GM19238 (cell line): ENCODE results near the gene TMEM126A.
"Not testable (repeated sequence)": the region's sequence is repeated elsewhere in the genome, so short reads cannot be mapped to it uniquely, and the experiment has no call there.

Experiments
- DNase-seq: peaks from one replicate; pipeline ENCODE4 v3.0.0; 2011; ENCODE audit warnings: low spot score; ENCODE audit not compliant: insufficient read length

TMEM126A gene

GRCh38 chr11:85658180-85658579 lies 10.4 kb downstream of the TMEM126A start:
- DNase-seq, result no peak

- DNase-seq, result no peak
Measured at GRCh38 chr11:85661972-85662664, 14.4 kb downstream of the TMEM126A start.

GRCh38 chr11:85663080-85663752 lies 15.4 kb downstream of the TMEM126A start:
- DNase-seq, result no peak

- peak; percentile 56 for DNase-seq
Measured at GRCh38 chr11:85663753-85664614, 16.2 kb downstream of the TMEM126A start.

GRCh38 chr11:85664615-85665481 lies 17.1 kb downstream of the TMEM126A start, which contains the start of gene CREBZF:
CREBZF (minus strand) TSS chr11:85665129; CDS start chr11:85664875, 254 bp downstream.
- peak; percentile 78 for DNase-seq

- no peak for DNase-seq
Measured at GRCh38 chr11:85665733-85666132, 18.0 kb downstream of the TMEM126A start.

GRCh38 chr11:85666687-85667086 lies 18.9 kb downstream of the TMEM126A start:
- no peak for DNase-seq

- DNase-seq, result no peak
Measured at GRCh38 chr11:85668157-85668556, 20.4 kb downstream of the TMEM126A start.

- DNase-seq, result not testable (repeated sequence)
Measured at GRCh38 chr11:85670949-85671663, 23.3 kb downstream of the TMEM126A start.

GRCh38 chr11:85672105-85672902 lies 24.5 kb downstream of the TMEM126A start:
- DNase-seq, result no peak

- no peak for DNase-seq
Measured at GRCh38 chr11:85673393-85673792, 25.6 kb downstream of the TMEM126A start.

GRCh38 chr11:85679576-85679975 lies 31.8 kb downstream of the TMEM126A start:
- no peak for DNase-seq

- DNase-seq, result no peak
Measured at GRCh38 chr11:85680897-85681296, 33.1 kb downstream of the TMEM126A start.

- peak; percentile 49 for DNase-seq
Measured at GRCh38 chr11:85682330-85683305, 34.9 kb downstream of the TMEM126A start.

- no peak for DNase-seq
Measured at GRCh38 chr11:85685125-85685819, 37.5 kb downstream of the TMEM126A start.

GRCh38 chr11:85685820-85686459 lies 38.2 kb downstream of the TMEM126A start, which contains the start of gene CCDC89:
CCDC89 (minus strand) TSS chr11:85686195; CDS start chr11:85686130, 65 bp downstream.
- DNase-seq, result no peak

- DNase-seq, result no peak
Measured at GRCh38 chr11:85694385-85694980, 46.7 kb downstream of the TMEM126A start.
